B cell (primary cell): ENCODE results near the gene SYTL2. TPM values are rescaled to one million over a fixed set of nuclear protein-coding genes. Genes with fewer than 3 reads are reported as not detected.

ENCODE experiments used
- ATAC-seq: fragments of 200-7000 bp; cut with Tn5 transposase; one replicate; pipeline ENCODE4 v1.10.0; 2021; ENCODE audit warnings: low read depth, mild to moderate bottlenecking, moderate number of reproducible peaks, moderate library complexity
- CTCF ChIA-PET: fragments of 350-600 bp; sonication (Branson Sonifier 250); formaldehyde crosslinking; loops from one replicate; lab custom pipeline; 2021; ENCODE audit warnings: antibody characterized with exemption, inconsistent platforms; lab: Charles Lee
- POLR2A ChIA-PET: fragments of 350-600 bp; sonication (Branson Sonifier 250); formaldehyde crosslinking; loops from one replicate; lab custom pipeline; 2021; ENCODE audit warnings: antibody characterized with exemption; lab: Charles Lee
- DNase-seq: peaks from one replicate; pipeline ENCODE4 v3.0.0; 2013
- H2AFZ ChIP-seq: 2 replicates; pipeline ENCODE4 v1.6.1; 2012; ENCODE audit warnings: mild to moderate bottlenecking, low read depth, low read length; ENCODE audit not compliant: insufficient read depth, poor library complexity, severe bottlenecking
- H3K27ac ChIP-seq, 2 donors: 1 replicate in 1 of 2; 2 replicates in 1 of 2; pipeline ENCODE4 v1.5.1; 2012 to 2013; ENCODE audit warnings: low read length in 2 of 2, mild to moderate bottlenecking in 2 of 2, moderate library complexity in 1 of 2
- H3K27me3 ChIP-seq, 4 experiments: fragments of 200-600 bp in 1 of 4; sonication (generic) in 1 of 4; replicated peaks in 1 of 4; 1 replicate in 2 of 4; 2 replicates in 2 of 4; pipeline versions ENCODE4 v1.6.1 to v1.7.0; 2013 to 2016; ENCODE audit warnings: low read length in 3 of 4, mild to moderate bottlenecking in 2 of 4, mixed read lengths in 1 of 4, moderate library complexity in 1 of 4; ENCODE audit not compliant: insufficient read depth in 4 of 4, control insufficient read depth in 3 of 4; ENCODE audit errors: control extremely low read depth in 1 of 4
- H3K36me3 ChIP-seq, 2 experiments: replicated peaks in 1 of 2; 1 replicate in 1 of 2; 2 replicates in 1 of 2; pipeline versions ENCODE4 v1.6.1 to v1.7.1; 2013; ENCODE audit warnings: low read length in 1 of 2; ENCODE audit not compliant: insufficient read depth in 2 of 2, control insufficient read depth in 1 of 2; ENCODE audit errors: control extremely low read depth in 1 of 2, extremely low read depth in 1 of 2
- H3K4me1 ChIP-seq, 2 donors: fragments of 200-600 bp in 1 of 2; sonication (generic) in 1 of 2; 1 replicate in 1 of 2; 2 replicates in 1 of 2; pipeline versions ENCODE4 v1.5.1 to v1.6.1; 2013 to 2017; ENCODE audit warnings: low read length in 2 of 2; ENCODE audit not compliant: control insufficient read depth in 2 of 2, insufficient read depth in 2 of 2
- H3K4me2 ChIP-seq: replicated peaks from 2 replicates; pipeline ENCODE3; 2012; ENCODE audit warnings: mild to moderate bottlenecking, low read depth, low read length; ENCODE audit not compliant: poor library complexity, severe bottlenecking
- H3K4me3 ChIP-seq, 5 experiments: fragments of 200-600 bp in 1 of 5; sonication (generic) in 1 of 5; 1 replicate in 3 of 5; 2 replicates in 2 of 5; pipeline versions ENCODE4 v1.5.1 to v1.7.0; 2011 to 2016; ENCODE audit warnings: low read length in 4 of 5, mild to moderate bottlenecking in 4 of 5, low read depth in 2 of 5, control low read depth in 1 of 5, moderate library complexity in 1 of 5; ENCODE audit not compliant: insufficient read depth in 1 of 5; ENCODE audit errors: control extremely low read depth in 1 of 5, extremely low read depth in 1 of 5
- H3K79me2 ChIP-seq: fragments of 200-600 bp; sonication (generic); one replicate; pipeline ENCODE4 v1.6.0; 2016; ENCODE audit warnings: low read length; ENCODE audit not compliant: control insufficient read depth, insufficient read depth
- H3K9ac ChIP-seq: fragments of 200-600 bp; sonication (generic); 2 replicates; pipeline ENCODE4 v1.6.1; 2017; ENCODE audit warnings: mild to moderate bottlenecking, low read length, moderate library complexity
- H3K9me3 ChIP-seq, 3 donors: one replicate each; pipeline versions ENCODE4 v1.6.1 to v1.7.1; 2013; ENCODE audit warnings: low read length in 2 of 3; ENCODE audit not compliant: control insufficient read depth in 2 of 3, insufficient read depth in 1 of 3; ENCODE audit errors: control extremely low read depth in 1 of 3
- H4K20me1 ChIP-seq: 2 replicates; pipeline ENCODE4 v1.6.0; 2012; ENCODE audit warnings: mild to moderate bottlenecking, low read length; ENCODE audit not compliant: insufficient read depth, control insufficient read depth, poor library complexity, severe bottlenecking
- H3K27ac Mint-ChIP-seq: one replicate; pipeline ENCODE4 v1.8.0; 2021; ENCODE audit warnings: mixed read lengths
- H3K27me3 Mint-ChIP-seq: one replicate; pipeline ENCODE4 v1.8.0; 2021; ENCODE audit warnings: mixed read lengths
- H3K4me1 Mint-ChIP-seq: one replicate; pipeline ENCODE4 v1.8.0; 2021; ENCODE audit warnings: mixed read lengths
- H3K4me3 Mint-ChIP-seq: one replicate; pipeline ENCODE4 v1.8.0; 2021; ENCODE audit warnings: mixed read lengths
- H3K9me3 Mint-ChIP-seq: one replicate; pipeline ENCODE4 v1.8.0; 2022; ENCODE audit warnings: mixed read lengths; ENCODE audit not compliant: insufficient read depth
- EZH2 ChIP-seq: IDR thresholded peaks from 2 replicates; pipeline ENCODE4 v1.6.1; 2012; ENCODE audit warnings: borderline replicate concordance, low read depth, mild to moderate bottlenecking, moderate library complexity, low read length; ENCODE audit not compliant: insufficient read depth, poor library complexity, severe bottlenecking
- WGBS: methylation state at CpG from one replicate; pipeline ENCODE4 v1.1.5; 2013; ENCODE audit warnings: missing lambda C conversion rate; ENCODE audit not compliant: insufficient coverage; 5-methylcytosine and 5-hydroxymethylcytosine counted together
- intact Hi-C: fragments of 100-400 bp; cut with micrococcal nuclease; formaldehyde crosslinking; loops from one replicate; pipeline ENCODE4 v1.10.0; 2022
- polyA plus RNA-seq: library from polyadenylated mRNA; depleted of rRNA; stranded (reverse); fragments of >200 nt; gene quantifications from 2 replicates; pipeline ENCODE4 v1.2.3, GENCODE V29; 2012
- total RNA-seq, 2 donors: library from RNA; stranded (reverse); fragments of 120-200 nt in 1 of 2; gene quantifications; 1 replicate in 1 of 2; 2 replicates in 1 of 2; pipeline versions ENCODE4 v1.2.3 to v1.2.4, GENCODE V29; 2013 to 2022
- TF ChIP-seq, protein P1 (sequence below): fragments of 200-600 bp; IDR thresholded peaks from one replicate; pipeline ENCODE4 v1.8.0; 2022; ENCODE audit warnings: antibody characterized with exemption, mild to moderate bottlenecking

SYTL2 gene
- total and polyA plus RNA-seq, 2 donors (not counting 1 experiment from before 2014, with no cell fraction given): 0.86 to 2.9 TPM

DNA sequence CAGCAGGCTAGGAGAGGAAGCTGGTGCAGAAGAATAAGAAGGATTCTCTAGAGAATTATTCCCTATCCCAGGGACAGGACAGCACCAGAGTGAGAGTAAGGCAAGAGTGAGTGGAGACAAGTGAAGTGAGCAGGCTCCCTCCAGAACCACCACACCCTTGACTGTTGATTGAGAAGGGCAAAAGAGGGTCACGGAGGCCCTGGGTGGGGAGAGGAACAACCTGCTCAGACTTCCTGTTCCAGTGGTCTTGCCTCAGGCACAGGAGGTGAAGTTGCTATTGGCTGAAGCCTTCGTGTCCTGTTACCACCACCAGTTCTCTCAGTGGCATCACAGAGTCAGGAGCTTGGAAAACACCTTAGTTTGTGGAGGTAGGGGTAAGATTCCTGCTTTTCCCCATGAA lies 73.2 kb downstream of the SYTL2 start:
- no peaks in the 10 kb centered on the region for H3K9me3 ChIP-seq
- Mint-ChIP-seq H3K9me3 (no peaks in the 10 kb centered on the region), H3K4me3 (no peak overlapping the region), H3K27ac (no peak overlapping the region), H3K4me1 (peaks cover under 1% of the 10 kb centered on the region), H3K27me3 (peaks cover 3% of the 10 kb centered on the region)
- ChIA-PET POLR2A (no interaction called here), CTCF (no interaction called here)
- no peak overlapping the region for H3K4me3 ChIP-seq
- no peak overlapping the region for H3K27ac ChIP-seq
- intact Hi-C loops: no loop called here
- H3K9ac ChIP-seq: no peak overlapping the region
- DNase-seq (no peak), ATAC-seq (no peak)
- no peaks in the 10 kb centered on the region for H3K36me3 ChIP-seq
- no peaks in the 10 kb centered on the region for H4K20me1 ChIP-seq
- TF ChIP-seq, protein P1, sequence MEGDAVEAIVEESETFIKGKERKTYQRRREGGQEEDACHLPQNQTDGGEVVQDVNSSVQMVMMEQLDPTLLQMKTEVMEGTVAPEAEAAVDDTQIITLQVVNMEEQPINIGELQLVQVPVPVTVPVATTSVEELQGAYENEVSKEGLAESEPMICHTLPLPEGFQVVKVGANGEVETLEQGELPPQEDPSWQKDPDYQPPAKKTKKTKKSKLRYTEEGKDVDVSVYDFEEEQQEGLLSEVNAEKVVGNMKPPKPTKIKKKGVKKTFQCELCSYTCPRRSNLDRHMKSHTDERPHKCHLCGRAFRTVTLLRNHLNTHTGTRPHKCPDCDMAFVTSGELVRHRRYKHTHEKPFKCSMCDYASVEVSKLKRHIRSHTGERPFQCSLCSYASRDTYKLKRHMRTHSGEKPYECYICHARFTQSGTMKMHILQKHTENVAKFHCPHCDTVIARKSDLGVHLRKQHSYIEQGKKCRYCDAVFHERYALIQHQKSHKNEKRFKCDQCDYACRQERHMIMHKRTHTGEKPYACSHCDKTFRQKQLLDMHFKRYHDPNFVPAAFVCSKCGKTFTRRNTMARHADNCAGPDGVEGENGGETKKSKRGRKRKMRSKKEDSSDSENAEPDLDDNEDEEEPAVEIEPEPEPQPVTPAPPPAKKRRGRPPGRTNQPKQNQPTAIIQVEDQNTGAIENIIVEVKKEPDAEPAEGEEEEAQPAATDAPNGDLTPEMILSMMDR: no peak
- no peak for TF ChIP-seq EZH2
- H3K4me2 ChIP-seq: no peak overlapping the region
- H3K27me3 ChIP-seq: no peaks in the 10 kb centered on the region
- H2AFZ ChIP-seq: peak overlapping the region; percentile 47
- H3K79me2 ChIP-seq: no peaks in the 10 kb centered on the region
- WGBS: 40% methylated on average over 1 of the region's 2 CpGs
- peaks cover 0 to 2% of the 10 kb centered on the region in 2 donors for H3K4me1 ChIP-seq

DNA sequence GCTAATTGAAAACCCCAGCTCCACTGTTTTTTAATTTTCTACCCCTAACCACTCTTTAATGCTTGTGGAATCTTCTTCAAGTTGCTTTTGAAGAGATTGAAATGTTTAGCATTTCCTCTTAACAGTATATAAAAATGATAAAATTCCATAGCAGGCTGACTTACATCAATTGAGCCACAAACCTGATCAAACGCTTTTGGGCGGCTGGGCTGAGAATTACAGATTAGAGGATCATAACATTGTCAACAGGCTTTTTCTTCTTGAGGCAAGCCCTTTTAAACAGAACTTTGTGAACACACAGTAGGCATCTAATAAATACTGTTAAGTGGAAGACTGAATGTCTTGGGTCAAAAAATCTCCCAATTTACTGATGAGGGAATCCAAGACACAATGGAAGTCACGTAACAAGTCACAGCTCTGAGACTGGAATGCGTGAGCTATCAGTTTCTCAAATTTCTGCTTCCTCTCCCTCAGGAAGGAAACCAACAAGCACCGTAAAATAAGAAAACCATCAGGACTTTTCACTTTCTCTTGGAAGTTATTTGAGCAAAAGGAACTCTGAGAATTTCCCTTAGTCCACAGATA lies 75.0 kb downstream of the SYTL2 start:
- H3K27me3 ChIP-seq: no peaks in the 10 kb centered on the region
- Mint-ChIP-seq H3K9me3 (no peaks in the 10 kb centered on the region), H3K4me1 (no peaks in the 10 kb centered on the region), H3K27ac (no peak overlapping the region), H3K4me3 (no peak overlapping the region), H3K27me3 (peaks cover 3% of the 10 kb centered on the region)
- H2AFZ ChIP-seq: no peak overlapping the region
- intact Hi-C loops: no loop called here
- no peaks in the 10 kb centered on the region for H4K20me1 ChIP-seq
- H3K4me1 ChIP-seq: peaks cover 0 to 2% of the 10 kb centered on the region in 2 donors
- ChIA-PET CTCF (no interaction called here), POLR2A (no interaction called here)
- H3K4me2 ChIP-seq: no peak overlapping the region
- H3K9ac ChIP-seq: no peak overlapping the region
- no peaks in the 10 kb centered on the region for H3K36me3 ChIP-seq
- H3K9me3 ChIP-seq: no peaks in the 10 kb centered on the region
- no peak overlapping the region for H3K27ac ChIP-seq
- H3K4me3 ChIP-seq: no peak overlapping the region
- ATAC-seq (no peak), DNase-seq (no peak)
- TF ChIP-seq, protein P1: no peak
- no peak for TF ChIP-seq EZH2
- WGBS: no CpG with 5 or more reads among the region's 5 CpGs
- no peaks in the 10 kb centered on the region for H3K79me2 ChIP-seq
